HEK293T (cell line): Measurements from ENCODE around the gene TCF7L2.

Source experiments
- ARNT ChIP-seq: fragments of 450-650 bp; IDR thresholded peaks from 2 replicates; pipeline ENCODE4 v1.6.1; 2017; ENCODE audit warnings: mild to moderate bottlenecking
- BHLHE40 ChIP-seq: fragments of 450-650 bp; IDR thresholded peaks from 2 replicates; pipeline ENCODE4 v1.6.1; 2016; ENCODE audit warnings: mild to moderate bottlenecking, moderate library complexity, borderline replicate concordance
- CTBP1 ChIP-seq: fragments of 450-650 bp; IDR thresholded peaks from 2 replicates; pipeline ENCODE4 v1.6.1; 2016; ENCODE audit warnings: borderline replicate concordance
- ELF4 ChIP-seq: fragments of 450-650 bp; IDR thresholded peaks from 2 replicates; pipeline ENCODE4 v1.6.1; 2017; ENCODE audit warnings: antibody characterized with exemption
- FOXA1 ChIP-seq: fragments of 450-650 bp; IDR thresholded peaks from 2 replicates; pipeline ENCODE4 v1.6.1; 2016; ENCODE audit warnings: mild to moderate bottlenecking
- FOXK2 ChIP-seq: fragments of 450-650 bp; IDR thresholded peaks from 2 replicates; pipeline ENCODE4 v1.6.1; 2016; ENCODE audit warnings: mild to moderate bottlenecking
- FOXM1 ChIP-seq: fragments of 450-650 bp; IDR thresholded peaks from 2 replicates; pipeline ENCODE4 v1.6.1; 2017; ENCODE audit warnings: mild to moderate bottlenecking, borderline replicate concordance
- HDGF ChIP-seq: fragments of 450-650 bp; IDR thresholded peaks from 2 replicates; pipeline ENCODE4 v1.6.1; 2017; ENCODE audit warnings: antibody characterized with exemption, borderline replicate concordance
- L3MBTL2 ChIP-seq: fragments of 450-650 bp; conservative IDR thresholded peaks from 2 replicates; pipeline ENCODE4 v1.6.1; 2016; ENCODE audit warnings: mild to moderate bottlenecking
- NFRKB ChIP-seq: fragments of 450-650 bp; IDR thresholded peaks from 2 replicates; pipeline ENCODE4 v1.6.1; 2016; ENCODE audit warnings: mild to moderate bottlenecking, moderate library complexity
- SP1 ChIP-seq: fragments of 450-650 bp; IDR thresholded peaks from 2 replicates; pipeline ENCODE4 v1.6.1; 2017
- TARDBP ChIP-seq: fragments of 450-650 bp; IDR thresholded peaks from 2 replicates; pipeline ENCODE4 v1.6.1; 2016
- ZNF384 ChIP-seq: fragments of 450-650 bp; IDR thresholded peaks from 2 replicates; pipeline ENCODE4 v1.6.1; 2016

DNA sequence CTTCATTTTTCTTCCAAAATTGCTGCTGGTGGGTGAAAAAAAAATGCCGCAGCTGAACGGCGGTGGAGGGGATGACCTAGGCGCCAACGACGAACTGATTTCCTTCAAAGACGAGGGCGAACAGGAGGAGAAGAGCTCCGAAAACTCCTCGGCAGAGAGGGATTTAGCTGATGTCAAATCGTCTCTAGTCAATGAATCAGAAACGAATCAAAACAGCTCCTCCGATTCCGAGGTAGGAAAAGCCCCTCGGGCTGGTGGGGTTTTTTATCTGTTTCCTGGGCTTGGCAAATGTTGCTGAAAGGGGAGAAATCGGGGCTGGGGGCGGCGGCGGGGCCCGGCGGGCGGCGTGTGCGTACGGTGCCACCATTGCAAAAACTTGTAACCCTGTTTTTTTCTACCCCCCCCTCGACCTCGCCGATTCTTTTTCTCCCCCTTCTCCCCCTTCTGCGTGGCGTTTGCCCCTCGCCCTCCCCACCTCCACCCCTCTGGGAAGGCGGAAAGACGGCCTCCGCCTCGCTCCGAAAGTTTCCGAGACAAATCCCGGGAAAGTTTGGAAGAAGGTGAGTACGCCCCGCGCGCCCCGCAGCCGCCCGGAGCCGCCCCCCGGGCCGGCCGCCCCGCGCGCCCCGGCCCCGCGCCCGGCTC is 789 bp downstream of the TCF7L2 start:
- TF ChIP-seq FOXM1 (no peak), FOXA1 (no peak), FOXK2 (no peak), HDGF (no peak), SP1 (no peak), NFRKB (no peak), ELF4 (no peak), CTBP1 (no peak), TARDBP (no peak), BHLHE40 (no peak), ZNF384 (no peak), ARNT (no peak), L3MBTL2 (0 out of 2 replicates have a peak, but pooled peaks have one; percentile 36)
